GM18517 (cell line): Measurements from ENCODE around the gene RAMP3.
A peak's percentile ranks its signal among the peaks of the same experiment; 100 is the strongest.
"Not testable (repeated sequence)": the region's sequence is repeated elsewhere in the genome, so short reads cannot be mapped to it uniquely, and the experiment has no call there.

Experiments used
- ATAC-seq: cut with Tn5 transposase; IDR thresholded peaks from one replicate; pipeline ENCODE4 v1.9.1; 2021; ENCODE audit warnings: mild to moderate bottlenecking, moderate library complexity; ENCODE audit not compliant: unreplicated experiment

The RAMP3 gene

GRCh38 chr7:45131891-45132290 is 25.7 kb upstream of the RAMP3 start:
- no peak for ATAC-seq

- no peak for ATAC-seq
These were observed 24.8 kb upstream of the RAMP3 start for GRCh38 chr7:45132708-45133320.

- ATAC-seq: no peak
These were observed 24.2 kb upstream of the RAMP3 start for GRCh38 chr7:45133352-45133751.

- ATAC-seq: no peak
These were observed 23.7 kb upstream of the RAMP3 start for GRCh38 chr7:45133877-45134276.

GRCh38 chr7:45136106-45137060 is 21.2 kb upstream of the RAMP3 start:
- peak; percentile 76 for ATAC-seq

- no peak for ATAC-seq
These were observed 18.9 kb upstream of the RAMP3 start for GRCh38 chr7:45138433-45139267.

GRCh38 chr7:45140827-45141226 is 16.8 kb upstream of the RAMP3 start:
- ATAC-seq: no peak

GRCh38 chr7:45143616-45144015 is 14.0 kb upstream of the RAMP3 start:
- ATAC-seq: no peak

- no peak for ATAC-seq
These were observed 11.7 kb upstream of the RAMP3 start for GRCh38 chr7:45145881-45146280.

GRCh38 chr7:45146531-45147379 is 10.8 kb upstream of the RAMP3 start:
- ATAC-seq: no peak

- ATAC-seq: no peak
These were observed 9.5 kb upstream of the RAMP3 start for GRCh38 chr7:45147858-45148652.

- ATAC-seq: no peak
These were observed 9.0 kb upstream of the RAMP3 start for GRCh38 chr7:45148653-45148973.

GRCh38 chr7:45149606-45150005 is 8.0 kb upstream of the RAMP3 start:
- ATAC-seq: no peak

- no peak for ATAC-seq
These were observed 7.4 kb upstream of the RAMP3 start for GRCh38 chr7:45150199-45150598.

- no peak for ATAC-seq
These were observed 6.4 kb upstream of the RAMP3 start for GRCh38 chr7:45151131-45151684.

GRCh38 chr7:45151967-45152366 is 5.6 kb upstream of the RAMP3 start:
- no peak for ATAC-seq

- ATAC-seq: no peak
These were observed 4.4 kb upstream of the RAMP3 start for GRCh38 chr7:45153233-45153632.

- not testable (repeated sequence) for ATAC-seq
These were observed 3.7 kb upstream of the RAMP3 start for GRCh38 chr7:45153861-45154260.

- ATAC-seq: no peak
These were observed 2.2 kb upstream of the RAMP3 start for GRCh38 chr7:45155357-45155900.
